HCT116 (cell line): ENCODE data around the gene RSAD1. TPM values are rescaled to one million over a fixed set of nuclear protein-coding genes. Genes with fewer than 3 reads are reported as not detected.

ENCODE experiments used
- ATAC-seq: fragments of 200-7000 bp; cut with Tn5 transposase; 2 replicates; pipeline ENCODE4 v1.9.1; 2020; ENCODE audit warnings: mild to moderate bottlenecking, moderate library complexity
- BruUV-seq: library from RNA; stranded (reverse); fragments of 400-500 nt; replicated peaks from 2 replicates; lab custom pipeline; 2021; lab: Mats Ljungman, UMichigan
- CTCF ChIA-PET: fragments of 300-600 bp; sonication (Branson Sonifier 250); formaldehyde crosslinking; loops from one replicate; lab custom pipeline; 2021; ENCODE audit warnings: antibody characterized with exemption; lab: Charles Lee
- POLR2A ChIA-PET: fragments of 300-600, 350-600 bp; sonication (Branson Sonifier 250); formaldehyde crosslinking; loops from one replicate; lab custom pipeline; 2021; ENCODE audit warnings: antibody characterized with exemption; lab: Charles Lee
- RAD21 ChIA-PET, 2 experiments: fragments of 300-600 bp; sonication (Branson Sonifier 250); formaldehyde crosslinking; loops; one replicate each; lab custom pipeline; 2023; ENCODE audit warnings: low total read pairs in 2 of 2; ENCODE audit not compliant: uncharacterized antibody in 2 of 2, unreplicated experiment in 2 of 2, low non-redundant PET in 1 of 2; lab: Charles Lee
- DNase-seq: peaks from one replicate; pipeline ENCODE4 v3.0.0-alpha.2; 2010; ENCODE audit warnings: low read depth, low spot score
- H2AFZ ChIP-seq: fragments of 200-600 bp; shearing (Covaris generic), sonication (generic); 2 replicates; pipeline ENCODE4 v1.6.1; 2017; ENCODE audit warnings: low read depth, mixed run types, mixed read lengths, antibody characterized with exemption, low read length; ENCODE audit not compliant: poor library complexity, severe bottlenecking
- H3K27ac ChIP-seq: 2 replicates; pipeline ENCODE4 v1.5.1; 2012; ENCODE audit warnings: low read depth, low read length
- H3K27me3 ChIP-seq: fragments of 200-600 bp; sonication (generic); 2 replicates; pipeline ENCODE4 v1.6.1; 2016; ENCODE audit warnings: mixed run types, low read length, mixed read lengths; ENCODE audit not compliant: insufficient read depth
- H3K36me3 ChIP-seq, 2 experiments: fragments of 200-500 bp in 1 of 2; fragments of 200-600 bp in 1 of 2; sonication (Bioruptor generic) in 1 of 2; sonication (generic) in 1 of 2; 2 replicates each; pipeline versions ENCODE4 v1.5.1 to v1.6.1; 2014 to 2016; ENCODE audit warnings: low read length in 2 of 2, inconsistent platforms in 1 of 2, mixed read lengths in 1 of 2, mixed run types in 1 of 2; ENCODE audit not compliant: insufficient read depth in 2 of 2, control insufficient read depth in 1 of 2
- H3K4me1 ChIP-seq, 2 experiments: fragments of 200-600 bp in 1 of 2; sonication (generic) in 1 of 2; 2 replicates each; pipeline versions ENCODE4 v1.5.1 to v1.6.1; 2012 to 2017; ENCODE audit warnings: low read length in 2 of 2, inconsistent platforms in 1 of 2, mild to moderate bottlenecking in 1 of 2, mixed read lengths in 1 of 2, mixed run types in 1 of 2, moderate library complexity in 1 of 2; ENCODE audit not compliant: insufficient read depth in 2 of 2, control insufficient read depth in 1 of 2
- H3K4me2 ChIP-seq: fragments of 200-600 bp; sonication (generic); 2 replicates; pipeline ENCODE4 v1.6.1; 2017; ENCODE audit warnings: mixed run types, low read length, mixed read lengths
- H3K4me3 ChIP-seq, 2 experiments: fragments of 200-600 bp in 1 of 2; sonication (generic) in 1 of 2; replicated peaks in 1 of 2; 2 replicates each; pipeline ENCODE4 v1.5.1; 2011 to 2016; ENCODE audit warnings: low read length in 2 of 2, control low read depth in 1 of 2, low read depth in 1 of 2, mild to moderate bottlenecking in 1 of 2, mixed read lengths in 1 of 2, mixed run types in 1 of 2
- H3K79me2 ChIP-seq: fragments of 200-600 bp; sonication (generic); 2 replicates; pipeline ENCODE4 v1.6.1; 2017; ENCODE audit warnings: mild to moderate bottlenecking, mixed run types, low read length, moderate library complexity, mixed read lengths; ENCODE audit not compliant: insufficient read depth
- H3K9ac ChIP-seq: fragments of 200-600 bp; sonication (generic); 2 replicates; pipeline ENCODE4 v1.6.1; 2016; ENCODE audit warnings: low read length, mixed read lengths
- H3K9me2 ChIP-seq: fragments of 200-600 bp; sonication (generic), shearing (Covaris generic); 2 replicates; pipeline ENCODE4 v1.6.1; 2017; ENCODE audit warnings: mixed run types, mild to moderate bottlenecking, moderate library complexity; ENCODE audit not compliant: insufficient read depth
- H3K9me3 ChIP-seq, 2 experiments: fragments of 200-500 bp in 1 of 2; fragments of 200-600 bp in 1 of 2; sonication (Bioruptor generic) in 1 of 2; sonication (generic) in 1 of 2; 2 replicates each; pipeline ENCODE4 v1.6.1; 2014 to 2017; ENCODE audit warnings: low read length in 2 of 2, mixed read lengths in 2 of 2, inconsistent platforms in 1 of 2, low read depth in 1 of 2, mild to moderate bottlenecking in 1 of 2, mixed run types in 1 of 2, moderate library complexity in 1 of 2; ENCODE audit not compliant: control insufficient read depth in 1 of 2, insufficient read depth in 1 of 2
- H4K20me1 ChIP-seq: fragments of 200-600 bp; sonication (generic), shearing (Covaris generic); 2 replicates; pipeline ENCODE4 v1.6.1; 2017; ENCODE audit warnings: mixed run types, mild to moderate bottlenecking, moderate library complexity; ENCODE audit not compliant: insufficient read depth
- CBX3 ChIP-seq: IDR thresholded peaks from 2 replicates; pipeline ENCODE4 v1.6.1; 2012; ENCODE audit warnings: low read depth
- EZH2phosphoT487 ChIP-seq: fragments of 200-600 bp; IDR thresholded peaks from 2 replicates; pipeline ENCODE4 v1.6.1; 2018; ENCODE audit warnings: antibody characterized with exemption, borderline replicate concordance
- FOSL1 ChIP-seq: IDR thresholded peaks from 2 replicates; pipeline ENCODE4 v1.6.1; 2012; ENCODE audit warnings: low read depth
- RAD21 ChIP-seq: IDR thresholded peaks from 2 replicates; pipeline ENCODE4 v1.6.1; 2012; ENCODE audit warnings: low read depth, mild to moderate bottlenecking
- ZFX ChIP-seq: fragments of 450-650 bp; IDR thresholded peaks from 2 replicates; pipeline ENCODE4 v1.6.1; 2017
- intact Hi-C: fragments of 100-400 bp; cut with micrococcal nuclease; formaldehyde crosslinking; loops from 2 replicates; pipeline ENCODE4 v1.10.0; 2022
- total RNA-seq: library from RNA; stranded (reverse); gene quantifications from one replicate; pipeline ENCODE4 v1.2.1, GENCODE V29; 2021; ENCODE audit not compliant: unreplicated experiment
- TF ChIP-seq, protein P1 (sequence below), 3 experiments: fragments of 200-600 bp in 1 of 3; sonication (generic) in 1 of 3; IDR thresholded peaks in 2 of 3; conservative IDR thresholded peaks in 1 of 3; 2 replicates each; pipeline ENCODE4 v1.5.1; 2012 to 2017; ENCODE audit warnings: low read depth in 2 of 3, low read length in 2 of 3, antibody characterized with exemption in 1 of 3, borderline replicate concordance in 1 of 3, control low read depth in 1 of 3, mild to moderate bottlenecking in 1 of 3, mixed read lengths in 1 of 3, mixed run types in 1 of 3, moderate library complexity in 1 of 3; ENCODE audit not compliant: insufficient read depth in 1 of 3
- TF ChIP-seq, protein P2 (sequence below): IDR thresholded peaks from 2 replicates; pipeline ENCODE4 v1.6.1; 2011; ENCODE audit warnings: mild to moderate bottlenecking, low read length, moderate library complexity; ENCODE audit not compliant: insufficient replicate concordance; ENCODE audit errors: extremely low read depth

RSAD1 gene
- total RNA-seq, 1 experiment from 2014 or later = 82.7 TPM

DNA sequence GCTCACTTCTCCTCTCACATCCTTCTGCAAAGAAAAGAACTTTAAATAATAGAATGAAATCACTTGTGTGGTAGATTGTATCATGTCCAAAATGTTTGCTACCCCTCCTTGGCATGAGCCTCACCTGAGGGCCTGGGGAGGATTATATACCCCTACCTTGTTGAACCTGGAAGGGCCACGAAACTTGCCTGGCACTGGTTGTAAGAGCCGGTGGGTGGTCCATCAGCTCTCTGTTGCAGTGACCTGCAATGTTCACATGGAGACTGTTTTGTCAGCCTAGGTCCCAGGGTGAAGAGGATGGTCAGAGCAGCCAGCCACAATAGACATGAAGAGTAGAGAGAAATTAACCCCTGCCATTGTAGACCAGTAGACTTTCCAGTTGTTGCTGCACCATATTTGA, 10.2 kb downstream of the RSAD1 start:
- no TSS peak for BruUV-seq
- CTCF ChIA-PET = interaction anchor here (1.0 kb wide), 1 partner anchor 364 kb away, joined by 3 read pairs; no protein-coding TSS in a partner anchor
- no peaks in the 10 kb centered on the region for H3K79me2 ChIP-seq
- intact Hi-C loops = no loop called here
- H4K20me1 ChIP-seq = no peaks in the 10 kb centered on the region
- peaks cover 3 to 17% of the 10 kb centered on the region in 2 experiments; a peak in 3 of 4 replicates for H3K4me1 ChIP-seq
- H3K27ac ChIP-seq = no peak overlapping the region
- H3K4me2 ChIP-seq = no peak overlapping the region
- no peak overlapping the region for H3K9ac ChIP-seq
- no peak overlapping the region for H2AFZ ChIP-seq
- RAD21 ChIA-PET = no interaction called here
- ATAC-seq (no peak), DNase-seq (no peak)
- no peak overlapping the region for H3K4me3 ChIP-seq
- no peaks in the 10 kb centered on the region for H3K27me3 ChIP-seq
- POLR2A ChIA-PET = no interaction called here
- H3K36me3 ChIP-seq = peaks cover 11 to 21% of the 10 kb centered on the region in 2 experiments
- TF ChIP-seq, protein P1, sequence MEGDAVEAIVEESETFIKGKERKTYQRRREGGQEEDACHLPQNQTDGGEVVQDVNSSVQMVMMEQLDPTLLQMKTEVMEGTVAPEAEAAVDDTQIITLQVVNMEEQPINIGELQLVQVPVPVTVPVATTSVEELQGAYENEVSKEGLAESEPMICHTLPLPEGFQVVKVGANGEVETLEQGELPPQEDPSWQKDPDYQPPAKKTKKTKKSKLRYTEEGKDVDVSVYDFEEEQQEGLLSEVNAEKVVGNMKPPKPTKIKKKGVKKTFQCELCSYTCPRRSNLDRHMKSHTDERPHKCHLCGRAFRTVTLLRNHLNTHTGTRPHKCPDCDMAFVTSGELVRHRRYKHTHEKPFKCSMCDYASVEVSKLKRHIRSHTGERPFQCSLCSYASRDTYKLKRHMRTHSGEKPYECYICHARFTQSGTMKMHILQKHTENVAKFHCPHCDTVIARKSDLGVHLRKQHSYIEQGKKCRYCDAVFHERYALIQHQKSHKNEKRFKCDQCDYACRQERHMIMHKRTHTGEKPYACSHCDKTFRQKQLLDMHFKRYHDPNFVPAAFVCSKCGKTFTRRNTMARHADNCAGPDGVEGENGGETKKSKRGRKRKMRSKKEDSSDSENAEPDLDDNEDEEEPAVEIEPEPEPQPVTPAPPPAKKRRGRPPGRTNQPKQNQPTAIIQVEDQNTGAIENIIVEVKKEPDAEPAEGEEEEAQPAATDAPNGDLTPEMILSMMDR (IDR thresholded peaks at IDR 0.05 in 2 of 3, conservative IDR thresholded peaks at IDR 0.05 in 1 of 3; ENCODE audit: borderline replicate concordance in 1 of 3, insufficient read depth in 1 of 3, low read depth in 2 of 3, low read length in 2 of 3) = no peak
- H3K9me2 ChIP-seq = no peaks in the 10 kb centered on the region
- no peaks in the 10 kb centered on the region for H3K9me3 ChIP-seq

GRCh38 chr17:50491505-50491904, 12.8 kb downstream of the RSAD1 start:
- ChIA-PET POLR2A (no interaction called here), RAD21 (no interaction called here), CTCF (interaction anchor here (0.6 to 2.5 kb wide), 2 partner anchors 10 to 132 kb away, joined by 3 to 7 read pairs; no protein-coding TSS in a partner anchor)
- Histone ChIP-seq H3K9ac (no peak overlapping the region), H4K20me1 (no peaks in the 10 kb centered on the region), H3K27me3 (no peaks in the 10 kb centered on the region), H3K9me3 (no peaks in the 10 kb centered on the region), H3K4me3 (no peak overlapping the region), H3K9me2 (no peaks in the 10 kb centered on the region), H3K4me1 (peaks cover 9 to 29% of the 10 kb centered on the region in 2 experiments), H3K36me3 (no peaks in the 10 kb centered on the region), H3K4me2 (no peak overlapping the region), H3K27ac (no peak overlapping the region), H2AFZ (no peak overlapping the region), H3K79me2 (no peaks in the 10 kb centered on the region)
- DNase-seq (no peak), ATAC-seq (no peak)
- no TSS peak for BruUV-seq
- intact Hi-C loops = no loop called here
- TF ChIP-seq, protein P1 (IDR thresholded peaks at IDR 0.05 in 2 of 3, conservative IDR thresholded peaks at IDR 0.05 in 1 of 3; ENCODE audit: borderline replicate concordance in 1 of 3, insufficient read depth in 1 of 3, low read depth in 2 of 3, low read length in 2 of 3) = no peak
- TF ChIP-seq CBX3 (no peak), FOSL1 (no peak), EZH2phosphoT487 (no peak), RAD21 (no peak), ZFX (no peak)
- TF ChIP-seq, protein P2, sequence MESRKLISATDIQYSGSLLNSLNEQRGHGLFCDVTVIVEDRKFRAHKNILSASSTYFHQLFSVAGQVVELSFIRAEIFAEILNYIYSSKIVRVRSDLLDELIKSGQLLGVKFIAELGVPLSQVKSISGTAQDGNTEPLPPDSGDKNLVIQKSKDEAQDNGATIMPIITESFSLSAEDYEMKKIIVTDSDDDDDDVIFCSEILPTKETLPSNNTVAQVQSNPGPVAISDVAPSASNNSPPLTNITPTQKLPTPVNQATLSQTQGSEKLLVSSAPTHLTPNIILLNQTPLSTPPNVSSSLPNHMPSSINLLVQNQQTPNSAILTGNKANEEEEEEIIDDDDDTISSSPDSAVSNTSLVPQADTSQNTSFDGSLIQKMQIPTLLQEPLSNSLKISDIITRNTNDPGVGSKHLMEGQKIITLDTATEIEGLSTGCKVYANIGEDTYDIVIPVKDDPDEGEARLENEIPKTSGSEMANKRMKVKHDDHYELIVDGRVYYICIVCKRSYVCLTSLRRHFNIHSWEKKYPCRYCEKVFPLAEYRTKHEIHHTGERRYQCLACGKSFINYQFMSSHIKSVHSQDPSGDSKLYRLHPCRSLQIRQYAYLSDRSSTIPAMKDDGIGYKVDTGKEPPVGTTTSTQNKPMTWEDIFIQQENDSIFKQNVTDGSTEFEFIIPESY = no peak
